Ishikawa (cell line): ENCODE measurements around the gene DHFR2.

Experiments
- EGR1 ChIP-seq: IDR thresholded peaks from 2 replicates; pipeline ENCODE4 v1.6.1; 2012
- RAD21 ChIP-seq: IDR thresholded peaks from 2 replicates; pipeline ENCODE4 v1.6.1; 2012; ENCODE audit warnings: low read depth
- TEAD4 ChIP-seq: IDR thresholded peaks from 2 replicates; pipeline ENCODE4 v1.6.1; 2012
- TF ChIP-seq, protein P1 (sequence below): IDR thresholded peaks from 2 replicates; pipeline ENCODE4 v1.6.1; 2012; ENCODE audit warnings: low read depth, mild to moderate bottlenecking
- TF ChIP-seq, protein P2 (sequence below): IDR thresholded peaks from 2 replicates; pipeline ENCODE4 v1.6.1; 2012

DNA sequence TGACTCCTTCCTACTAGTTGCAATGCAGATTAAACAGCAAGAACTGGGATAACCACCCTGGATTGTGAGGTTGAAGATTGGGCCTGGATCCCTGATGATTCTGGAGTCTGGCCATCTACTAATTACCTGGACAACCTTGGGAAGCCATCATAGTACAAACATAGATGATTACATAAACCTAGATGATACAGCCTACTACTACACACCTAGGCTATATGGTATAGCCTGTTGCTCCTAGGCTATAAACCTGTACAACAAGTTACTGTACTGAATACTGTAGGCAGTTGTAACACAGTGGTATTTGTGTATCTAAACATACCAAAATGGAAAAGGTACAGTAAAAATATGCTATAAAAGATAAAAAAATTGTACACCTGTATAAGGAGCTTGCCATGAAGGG, 48.1 kb upstream of the DHFR2 start:
- TF ChIP-seq, protein P1, sequence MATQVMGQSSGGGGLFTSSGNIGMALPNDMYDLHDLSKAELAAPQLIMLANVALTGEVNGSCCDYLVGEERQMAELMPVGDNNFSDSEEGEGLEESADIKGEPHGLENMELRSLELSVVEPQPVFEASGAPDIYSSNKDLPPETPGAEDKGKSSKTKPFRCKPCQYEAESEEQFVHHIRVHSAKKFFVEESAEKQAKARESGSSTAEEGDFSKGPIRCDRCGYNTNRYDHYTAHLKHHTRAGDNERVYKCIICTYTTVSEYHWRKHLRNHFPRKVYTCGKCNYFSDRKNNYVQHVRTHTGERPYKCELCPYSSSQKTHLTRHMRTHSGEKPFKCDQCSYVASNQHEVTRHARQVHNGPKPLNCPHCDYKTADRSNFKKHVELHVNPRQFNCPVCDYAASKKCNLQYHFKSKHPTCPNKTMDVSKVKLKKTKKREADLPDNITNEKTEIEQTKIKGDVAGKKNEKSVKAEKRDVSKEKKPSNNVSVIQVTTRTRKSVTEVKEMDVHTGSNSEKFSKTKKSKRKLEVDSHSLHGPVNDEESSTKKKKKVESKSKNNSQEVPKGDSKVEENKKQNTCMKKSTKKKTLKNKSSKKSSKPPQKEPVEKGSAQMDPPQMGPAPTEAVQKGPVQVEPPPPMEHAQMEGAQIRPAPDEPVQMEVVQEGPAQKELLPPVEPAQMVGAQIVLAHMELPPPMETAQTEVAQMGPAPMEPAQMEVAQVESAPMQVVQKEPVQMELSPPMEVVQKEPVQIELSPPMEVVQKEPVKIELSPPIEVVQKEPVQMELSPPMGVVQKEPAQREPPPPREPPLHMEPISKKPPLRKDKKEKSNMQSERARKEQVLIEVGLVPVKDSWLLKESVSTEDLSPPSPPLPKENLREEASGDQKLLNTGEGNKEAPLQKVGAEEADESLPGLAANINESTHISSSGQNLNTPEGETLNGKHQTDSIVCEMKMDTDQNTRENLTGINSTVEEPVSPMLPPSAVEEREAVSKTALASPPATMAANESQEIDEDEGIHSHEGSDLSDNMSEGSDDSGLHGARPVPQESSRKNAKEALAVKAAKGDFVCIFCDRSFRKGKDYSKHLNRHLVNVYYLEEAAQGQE = no peak
- no peak for TF ChIP-seq EGR1
- no peak for TF ChIP-seq TEAD4
- TF ChIP-seq, protein P2, sequence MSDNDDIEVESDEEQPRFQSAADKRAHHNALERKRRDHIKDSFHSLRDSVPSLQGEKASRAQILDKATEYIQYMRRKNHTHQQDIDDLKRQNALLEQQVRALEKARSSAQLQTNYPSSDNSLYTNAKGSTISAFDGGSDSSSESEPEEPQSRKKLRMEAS = no peak
- no peak for TF ChIP-seq RAD21
